HepG2 (cell line): ENCODE measurements around the gene C1QTNF12. TPM values are rescaled to one million over a fixed set of nuclear protein-coding genes. Genes with fewer than 3 reads are reported as not detected.
A peak's percentile ranks its signal among the peaks of the same experiment; 100 is the strongest.

ENCODE experiments used
- EEA1 ChIP-seq: sonication (generic); formaldehyde crosslinking; IDR thresholded peaks from 2 replicates; pipeline ENCODE4 v1.5.1; 2020; ENCODE audit warnings: mild to moderate bottlenecking, missing genetic modification reagents, borderline replicate concordance
- FOXA1 ChIP-seq, 2 experiments: fragments of 450-650 bp in 1 of 2; sonication (generic) in 1 of 2; formaldehyde crosslinking in 1 of 2; IDR thresholded peaks; 2 replicates each; pipeline versions ENCODE4 v1.4.0 to v1.6.1; 2016 to 2020; ENCODE audit warnings: missing genetic modification reagents in 1 of 2
- HIVEP1 ChIP-seq: sonication (generic); formaldehyde crosslinking; IDR thresholded peaks from 2 replicates; pipeline ENCODE4 v1.4.0; 2020; ENCODE audit warnings: mild to moderate bottlenecking, missing genetic modification reagents
- HNRNPL ChIP-seq: fragments of 200-400 bp; formaldehyde crosslinking; IDR thresholded peaks from 2 replicates; pipeline ENCODE4 v1.6.1; 2017; ENCODE audit warnings: mild to moderate bottlenecking, low read depth, low read length
- MBD4 ChIP-seq: IDR thresholded peaks from 2 replicates; pipeline ENCODE4 v1.6.1; 2012; ENCODE audit warnings: low read length, inconsistent platforms, borderline replicate concordance
- MIXL1 ChIP-seq: IDR thresholded peaks from 2 replicates; pipeline ENCODE4 v1.6.1; 2016
- NFE2 ChIP-seq: sonication (generic); formaldehyde crosslinking; IDR thresholded peaks from 2 replicates; pipeline ENCODE4 v1.4.0; 2020; ENCODE audit warnings: missing genetic modification reagents
- NR2C2 ChIP-seq: sonication (generic); formaldehyde crosslinking; IDR thresholded peaks from 2 replicates; pipeline ENCODE4 v1.4.0; 2020; ENCODE audit warnings: missing genetic modification reagents, mild to moderate bottlenecking, moderate library complexity, borderline replicate concordance
- PHF21A ChIP-seq: sonication (generic); formaldehyde crosslinking; IDR thresholded peaks from 2 replicates; pipeline ENCODE4 v1.5.0; 2020; ENCODE audit warnings: mild to moderate bottlenecking, missing genetic modification reagents
- SNAI1 ChIP-seq: sonication (generic); formaldehyde crosslinking; IDR thresholded peaks from 2 replicates; pipeline ENCODE4 v1.5.0; 2020; ENCODE audit warnings: mild to moderate bottlenecking, missing genetic modification reagents, borderline replicate concordance
- SUZ12 ChIP-seq: fragments of 150-350 bp; IDR thresholded peaks from 2 replicates; pipeline ENCODE4 v1.6.1; 2014; ENCODE audit warnings: low read depth, low read length
- ZNF510 ChIP-seq: sonication (generic); formaldehyde crosslinking; IDR thresholded peaks from 2 replicates; pipeline ENCODE4 v1.4.0; 2020; ENCODE audit warnings: low read depth, mild to moderate bottlenecking, missing genetic modification reagents
- ZNF577 ChIP-seq: sonication (generic); formaldehyde crosslinking; IDR thresholded peaks from 2 replicates; pipeline ENCODE4 v1.4.0; 2020; ENCODE audit warnings: mild to moderate bottlenecking, low read depth, missing genetic modification reagents, borderline replicate concordance
- ZNF607 ChIP-seq: sonication (generic); formaldehyde crosslinking; IDR thresholded peaks from 2 replicates; pipeline ENCODE4 v1.5.1; 2020; ENCODE audit warnings: missing genetic modification reagents, mild to moderate bottlenecking, borderline replicate concordance
- polyA plus RNA-seq, 8 experiments: library from polyadenylated mRNA; depleted of rRNA in 3 of 8; stranded (reverse) in 7 of 8; unstranded in 1 of 8; fragments of >200 nt; fragmentation: Illumina TruSeq in 4 of 8; extraction: Trizol in 4 of 8; gene quantifications; 2 replicates each; pipeline versions ENCODE4 v1.2.1 to v1.2.3, GENCODE V29; 2011 to 2016; ENCODE audit warnings: low read depth in 4 of 8, missing spikeins in 1 of 8, mixed read lengths in 1 of 8; ENCODE audit not compliant: insufficient read depth in 1 of 8
- total RNA-seq, 5 experiments: library from RNA; depleted of rRNA; stranded (reverse); fragments of >200 nt; fragmentation: Illumina TruSeq; extraction: Trizol; gene quantifications; 2 replicates each; pipeline ENCODE4 v1.2.3, GENCODE V29; 2016; ENCODE audit warnings: low read depth in 1 of 5
- TF ChIP-seq, protein P1 (sequence below): sonication (generic); formaldehyde crosslinking; IDR thresholded peaks from 2 replicates; pipeline ENCODE4 v1.4.0; 2020; ENCODE audit warnings: missing genetic modification reagents
- TF ChIP-seq, protein P2 (sequence below): sonication (generic); formaldehyde crosslinking; conservative IDR thresholded peaks from 2 replicates; pipeline ENCODE4 v1.4.0; 2020; ENCODE audit warnings: mild to moderate bottlenecking, missing genetic modification reagents, moderate library complexity
- TF ChIP-seq, protein P3 (sequence below): sonication (generic); formaldehyde crosslinking; IDR thresholded peaks from 2 replicates; pipeline ENCODE4 v1.8.0; 2022; ENCODE audit warnings: missing genetic modification reagents, mild to moderate bottlenecking, inconsistent platforms, borderline replicate concordance
- TF ChIP-seq, protein P4 (sequence below): sonication (generic); formaldehyde crosslinking; IDR thresholded peaks from 2 replicates; pipeline ENCODE4 v1.8.0; 2022; ENCODE audit warnings: mild to moderate bottlenecking, missing genetic modification reagents, borderline replicate concordance
- TF ChIP-seq, protein P5 (sequence below): sonication (generic); formaldehyde crosslinking; IDR thresholded peaks from 2 replicates; pipeline ENCODE4 v1.4.0; 2020; ENCODE audit warnings: mild to moderate bottlenecking, missing genetic modification reagents

The C1QTNF12 gene
- total and polyA plus RNA-seq, 2 of the 13 experiments (the other 11 are each of a cell fraction or from before 2014, with no cell fraction given), result 0.18 to 0.64 TPM

DNA sequence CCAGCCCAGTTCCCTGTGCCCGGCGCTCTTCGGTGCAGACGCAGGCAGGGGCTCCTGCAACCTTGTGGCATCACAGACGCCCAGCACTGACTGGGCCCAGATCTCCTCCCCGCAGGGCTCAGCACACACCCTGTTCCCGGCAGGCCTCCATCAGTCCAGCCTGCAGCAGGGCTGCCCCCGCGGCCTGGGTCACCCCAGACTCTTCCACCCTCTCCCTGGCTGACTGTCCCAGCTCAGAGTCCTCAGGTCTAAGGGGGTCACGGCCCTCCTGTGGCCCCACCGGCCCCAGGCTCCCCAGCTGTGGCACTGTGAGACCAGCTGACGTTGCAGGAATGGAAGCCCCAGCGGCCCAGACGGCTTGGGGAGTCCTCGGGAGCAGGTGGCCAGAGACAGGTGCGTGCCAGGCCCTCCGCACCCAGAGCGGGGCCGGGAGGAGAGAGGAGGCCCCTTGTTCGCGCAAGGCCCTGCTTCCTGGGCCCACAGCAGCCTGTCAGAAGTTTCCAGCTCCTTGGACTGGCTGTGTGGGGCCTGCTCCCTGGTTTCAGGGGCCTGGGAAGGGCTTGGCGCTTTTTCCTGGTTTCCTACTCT, 10.3 kb downstream of the C1QTNF12 start (continued):
- TF ChIP-seq MBD4 (no peak), FOXA1 (IDR thresholded peaks at IDR 0.05) (no peak), FOXA1 (CRISPR knock-in tag; IDR thresholded peaks at IDR 0.05) (no peak), NFE2 (CRISPR knock-in tag) (no peak), SUZ12 (no peak), MIXL1 (CRISPR knock-in tag) (no peak), HIVEP1 (no peak), PHF21A (CRISPR knock-in tag) (no peak), SNAI1 (CRISPR knock-in tag) (no peak), ZNF510 (peak; percentile 65; the same call in 1 of the 2 replicates), NR2C2 (CRISPR knock-in tag) (no peak), EEA1 (CRISPR knock-in tag) (no peak), ZNF607 (CRISPR knock-in tag) (no peak), ZNF577 (no peak), HNRNPL (peak; percentile 63; the same call in 1 of the 2 replicates)
- TF ChIP-seq, protein P1, sequence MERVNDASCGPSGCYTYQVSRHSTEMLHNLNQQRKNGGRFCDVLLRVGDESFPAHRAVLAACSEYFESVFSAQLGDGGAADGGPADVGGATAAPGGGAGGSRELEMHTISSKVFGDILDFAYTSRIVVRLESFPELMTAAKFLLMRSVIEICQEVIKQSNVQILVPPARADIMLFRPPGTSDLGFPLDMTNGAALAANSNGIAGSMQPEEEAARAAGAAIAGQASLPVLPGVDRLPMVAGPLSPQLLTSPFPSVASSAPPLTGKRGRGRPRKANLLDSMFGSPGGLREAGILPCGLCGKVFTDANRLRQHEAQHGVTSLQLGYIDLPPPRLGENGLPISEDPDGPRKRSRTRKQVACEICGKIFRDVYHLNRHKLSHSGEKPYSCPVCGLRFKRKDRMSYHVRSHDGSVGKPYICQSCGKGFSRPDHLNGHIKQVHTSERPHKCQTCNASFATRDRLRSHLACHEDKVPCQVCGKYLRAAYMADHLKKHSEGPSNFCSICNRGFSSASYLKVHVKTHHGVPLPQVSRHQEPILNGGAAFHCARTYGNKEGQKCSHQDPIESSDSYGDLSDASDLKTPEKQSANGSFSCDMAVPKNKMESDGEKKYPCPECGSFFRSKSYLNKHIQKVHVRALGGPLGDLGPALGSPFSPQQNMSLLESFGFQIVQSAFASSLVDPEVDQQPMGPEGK (CRISPR knock-in tag), result 0 out of 2 replicates have a peak, but pooled peaks have one; percentile 35
- TF ChIP-seq, protein P2, sequence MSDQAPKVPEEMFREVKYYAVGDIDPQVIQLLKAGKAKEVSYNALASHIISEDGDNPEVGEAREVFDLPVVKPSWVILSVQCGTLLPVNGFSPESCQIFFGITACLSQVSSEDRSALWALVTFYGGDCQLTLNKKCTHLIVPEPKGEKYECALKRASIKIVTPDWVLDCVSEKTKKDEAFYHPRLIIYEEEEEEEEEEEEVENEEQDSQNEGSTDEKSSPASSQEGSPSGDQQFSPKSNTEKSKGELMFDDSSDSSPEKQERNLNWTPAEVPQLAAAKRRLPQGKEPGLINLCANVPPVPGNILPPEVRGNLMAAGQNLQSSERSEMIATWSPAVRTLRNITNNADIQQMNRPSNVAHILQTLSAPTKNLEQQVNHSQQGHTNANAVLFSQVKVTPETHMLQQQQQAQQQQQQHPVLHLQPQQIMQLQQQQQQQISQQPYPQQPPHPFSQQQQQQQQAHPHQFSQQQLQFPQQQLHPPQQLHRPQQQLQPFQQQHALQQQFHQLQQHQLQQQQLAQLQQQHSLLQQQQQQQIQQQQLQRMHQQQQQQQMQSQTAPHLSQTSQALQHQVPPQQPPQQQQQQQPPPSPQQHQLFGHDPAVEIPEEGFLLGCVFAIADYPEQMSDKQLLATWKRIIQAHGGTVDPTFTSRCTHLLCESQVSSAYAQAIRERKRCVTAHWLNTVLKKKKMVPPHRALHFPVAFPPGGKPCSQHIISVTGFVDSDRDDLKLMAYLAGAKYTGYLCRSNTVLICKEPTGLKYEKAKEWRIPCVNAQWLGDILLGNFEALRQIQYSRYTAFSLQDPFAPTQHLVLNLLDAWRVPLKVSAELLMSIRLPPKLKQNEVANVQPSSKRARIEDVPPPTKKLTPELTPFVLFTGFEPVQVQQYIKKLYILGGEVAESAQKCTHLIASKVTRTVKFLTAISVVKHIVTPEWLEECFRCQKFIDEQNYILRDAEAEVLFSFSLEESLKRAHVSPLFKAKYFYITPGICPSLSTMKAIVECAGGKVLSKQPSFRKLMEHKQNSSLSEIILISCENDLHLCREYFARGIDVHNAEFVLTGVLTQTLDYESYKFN (CRISPR knock-in tag), result no peak
- TF ChIP-seq, protein P3, sequence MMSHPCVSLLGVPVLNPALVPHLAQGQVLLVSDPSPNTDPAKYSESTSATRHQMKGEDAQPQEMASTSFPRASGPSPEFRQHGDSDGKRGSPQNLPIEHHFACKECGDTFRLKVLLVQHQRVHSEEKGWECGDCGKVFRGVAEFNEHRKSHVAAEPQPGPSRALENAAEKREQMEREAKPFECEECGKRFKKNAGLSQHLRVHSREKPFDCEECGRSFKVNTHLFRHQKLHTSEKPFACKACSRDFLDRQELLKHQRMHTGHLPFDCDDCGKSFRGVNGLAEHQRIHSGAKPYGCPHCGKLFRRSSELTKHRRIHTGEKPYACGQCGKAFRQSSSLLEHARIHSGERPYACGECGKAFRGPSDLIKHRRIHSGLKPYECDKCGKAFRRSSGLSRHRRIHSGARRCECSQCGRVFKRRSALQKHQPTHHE (CRISPR knock-in tag), result no peak
- TF ChIP-seq, protein P4, sequence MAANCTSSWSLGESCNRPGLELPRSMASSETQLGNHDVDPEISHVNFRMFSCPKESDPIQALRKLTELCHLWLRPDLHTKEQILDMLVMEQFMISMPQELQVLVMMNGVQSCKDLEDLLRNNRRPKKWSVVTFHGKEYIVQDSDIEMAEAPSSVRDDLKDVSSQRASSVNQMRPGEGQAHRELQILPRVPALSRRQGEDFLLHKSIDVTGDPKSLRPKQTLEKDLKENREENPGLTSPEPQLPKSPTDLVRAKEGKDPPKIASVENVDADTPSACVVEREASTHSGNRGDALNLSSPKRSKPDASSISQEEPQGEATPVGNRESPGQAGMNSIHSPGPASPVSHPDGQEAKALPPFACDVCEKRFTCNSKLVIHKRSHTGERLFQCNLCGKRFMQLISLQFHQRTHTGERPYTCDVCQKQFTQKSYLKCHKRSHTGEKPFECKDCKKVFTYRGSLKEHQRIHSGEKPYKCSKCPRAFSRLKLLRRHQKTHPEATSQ (CRISPR knock-in tag), result no peak
- TF ChIP-seq, protein P5, sequence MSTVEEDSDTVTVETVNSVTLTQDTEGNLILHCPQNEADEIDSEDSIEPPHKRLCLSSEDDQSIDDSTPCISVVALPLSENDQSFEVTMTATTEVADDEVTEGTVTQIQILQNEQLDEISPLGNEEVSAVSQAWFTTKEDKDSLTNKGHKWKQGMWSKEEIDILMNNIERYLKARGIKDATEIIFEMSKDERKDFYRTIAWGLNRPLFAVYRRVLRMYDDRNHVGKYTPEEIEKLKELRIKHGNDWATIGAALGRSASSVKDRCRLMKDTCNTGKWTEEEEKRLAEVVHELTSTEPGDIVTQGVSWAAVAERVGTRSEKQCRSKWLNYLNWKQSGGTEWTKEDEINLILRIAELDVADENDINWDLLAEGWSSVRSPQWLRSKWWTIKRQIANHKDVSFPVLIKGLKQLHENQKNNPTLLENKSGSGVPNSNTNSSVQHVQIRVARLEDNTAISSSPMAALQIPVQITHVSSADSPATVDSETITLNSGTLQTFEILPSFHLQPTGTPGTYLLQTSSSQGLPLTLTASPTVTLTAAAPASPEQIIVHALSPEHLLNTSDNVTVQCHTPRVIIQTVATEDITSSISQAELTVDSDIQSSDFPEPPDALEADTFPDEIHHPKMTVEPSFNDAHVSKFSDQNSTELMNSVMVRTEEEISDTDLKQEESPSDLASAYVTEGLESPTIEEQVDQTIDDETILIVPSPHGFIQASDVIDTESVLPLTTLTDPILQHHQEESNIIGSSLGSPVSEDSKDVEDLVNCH (CRISPR knock-in tag), result no peak
